Measurements from ENCODE around the gene SMIM44. TPM values are rescaled to one million over a fixed set of nuclear protein-coding genes. Genes with fewer than 3 reads are reported as not detected.

Gene SMIM44
- polyA plus RNA-seq, 3 donors, result not detected

- no peak for TF ChIP-seq CTCF (IDR thresholded peaks at IDR 0.05)
- Histone ChIP-seq H3K79me2 (ENCODE audit: insufficient read depth, low read length) (peaks cover 4% of the 10 kb centered on the region), H3K4me3 (replicated peaks in 1 of 3; ENCODE audit: low read depth in 2 of 3, low read length in 3 of 3) (no peak overlapping the region), H3K4me2 (replicated peaks; ENCODE audit: extremely low read depth, low read length, poor library complexity, severe bottlenecking) (no peak overlapping the region), H3K27ac (ENCODE audit: low read depth in 1 of 2, low read length in 2 of 2) (no peak overlapping the region), H3K4me1 (ENCODE audit: control insufficient read depth in 1 of 2, insufficient read depth in 2 of 2, low read length in 2 of 2) (no peaks in the 10 kb centered on the region), H3K36me3 (replicated peaks in 1 of 2; ENCODE audit: control insufficient read depth in 1 of 2, insufficient read depth in 2 of 2, low read length in 2 of 2) (peaks cover 13 to 37% of the 10 kb centered on the region in 2 donors), H3K9ac (ENCODE audit: insufficient read depth, low read length, poor library complexity, severe bottlenecking) (no peak overlapping the region), H3K27me3 (ENCODE audit: control insufficient read depth in 2 of 2, insufficient read depth in 2 of 2, low read length in 2 of 2) (no peaks in the 10 kb centered on the region), H2AFZ (ENCODE audit: insufficient read depth, low read depth, low read length, poor library complexity, severe bottlenecking) (no peak overlapping the region), H4K20me1 (ENCODE audit: insufficient read depth, low read length) (peaks cover 36% of the 10 kb centered on the region), H3K9me3 (replicated peaks in 1 of 2; ENCODE audit: control insufficient read depth in 1 of 2, insufficient read depth in 1 of 2, low read length in 2 of 2) (no peaks in the 10 kb centered on the region)
- intact Hi-C loops (cut with micrococcal nuclease), result no loop called here
- DNase-seq, result no peak
- H3K9me3 Mint-ChIP-seq, result peaks cover 0 to 2% (median 0%) of the 10 kb centered on the region in 7 donors
- H3K27me3 Mint-ChIP-seq (ENCODE audit: low read depth in 3 of 3), result peaks cover 0 to under 1% (median 0%) of the 10 kb centered on the region in 3 donors
- H3K27ac Mint-ChIP-seq, result no peak overlapping the region
- 98% methylated on average over 23 of the region's 57 CpGs for WGBS (ENCODE audit: insufficient coverage)
- no peaks in the 10 kb centered on the region for H3K4me1 Mint-ChIP-seq
- no peak overlapping the region for H3K4me3 Mint-ChIP-seq
- H3K36me3 Mint-ChIP-seq, result peaks cover 16 to 34% of the 10 kb centered on the region in 2 donors
Measured at GRCh38 chr19:3463714-3464586, 19.3 kb downstream of the SMIM44 start.

GRCh38 chr19:3462991-3463713, 20.1 kb downstream of the SMIM44 start:
- Histone ChIP-seq H3K4me2 (replicated peaks; ENCODE audit: extremely low read depth, low read length, poor library complexity, severe bottlenecking) (no peak overlapping the region), H3K9ac (ENCODE audit: insufficient read depth, low read length, poor library complexity, severe bottlenecking) (no peak overlapping the region), H3K36me3 (replicated peaks in 1 of 2; ENCODE audit: control insufficient read depth in 1 of 2, insufficient read depth in 2 of 2, low read length in 2 of 2) (peaks cover 16 to 43% of the 10 kb centered on the region in 2 donors), H3K79me2 (ENCODE audit: insufficient read depth, low read length) (peaks cover 5% of the 10 kb centered on the region), H3K4me3 (replicated peaks in 1 of 3; ENCODE audit: low read depth in 2 of 3, low read length in 3 of 3) (no peak overlapping the region), H4K20me1 (ENCODE audit: insufficient read depth, low read length) (peaks cover 40% of the 10 kb centered on the region), H3K27me3 (ENCODE audit: control insufficient read depth in 2 of 2, insufficient read depth in 2 of 2, low read length in 2 of 2) (no peaks in the 10 kb centered on the region), H3K27ac (ENCODE audit: low read depth in 1 of 2, low read length in 2 of 2) (no peak overlapping the region), H3K4me1 (ENCODE audit: control insufficient read depth in 1 of 2, insufficient read depth in 2 of 2, low read length in 2 of 2) (no peaks in the 10 kb centered on the region), H2AFZ (ENCODE audit: insufficient read depth, low read depth, low read length, poor library complexity, severe bottlenecking) (no peak overlapping the region), H3K9me3 (replicated peaks in 1 of 2; ENCODE audit: control insufficient read depth in 1 of 2, insufficient read depth in 1 of 2, low read length in 2 of 2) (no peaks in the 10 kb centered on the region)
- Mint-ChIP-seq H3K27me3 (ENCODE audit: low read depth in 3 of 3) (no peaks in the 10 kb centered on the region), H3K9me3 (peaks cover 0 to 2% (median 0%) of the 10 kb centered on the region in 7 donors), H3K27ac (no peak overlapping the region), H3K4me1 (no peaks in the 10 kb centered on the region), H3K4me3 (no peak overlapping the region), H3K36me3 (peaks cover 18 to 41% of the 10 kb centered on the region in 2 donors)
- intact Hi-C loops (cut with micrococcal nuclease), result no loop called here
- TF ChIP-seq CTCF (IDR thresholded peaks at IDR 0.05), result no peak
- 97% methylated on average over 34 of the region's 58 CpGs for WGBS (ENCODE audit: insufficient coverage)
- no peak for DNase-seq

Data from CD14-positive monocyte (primary cell).